Fibroblast of lung (primary cell): ENCODE measurements around the gene TTLL10. TPM values are rescaled to one million over a fixed set of nuclear protein-coding genes. Genes with fewer than 3 reads are reported as not detected.

ENCODE experiments used
- DNase-seq, 2 donors: peaks; one replicate each; pipeline versions ENCODE4 v3.0.0 to v3.0.0-alpha.2; 2010; ENCODE audit warnings: low read depth in 2 of 2
- H2AFZ ChIP-seq: 2 replicates; pipeline ENCODE4 v1.5.1; 2012; ENCODE audit warnings: low read length, control low read depth, inconsistent platforms
- H3K27ac ChIP-seq: 2 replicates; pipeline ENCODE4 v1.5.1; 2011; ENCODE audit warnings: low read length, control low read depth; ENCODE audit not compliant: insufficient read depth
- H3K27me3 ChIP-seq: 2 replicates; pipeline ENCODE4 v1.5.1; 2011; ENCODE audit warnings: mild to moderate bottlenecking, low read length; ENCODE audit not compliant: control insufficient read depth, insufficient read depth
- H3K36me3 ChIP-seq: 2 replicates; pipeline ENCODE4 v1.5.1; 2011; ENCODE audit warnings: low read length; ENCODE audit not compliant: control insufficient read depth, insufficient read depth
- H3K4me1 ChIP-seq: 2 replicates; pipeline ENCODE4 v1.5.1; 2011; ENCODE audit warnings: low read length; ENCODE audit not compliant: control insufficient read depth, insufficient read depth; ENCODE audit errors: extremely low read depth
- H3K4me2 ChIP-seq: 2 replicates; pipeline ENCODE4 v1.5.1; 2011; ENCODE audit warnings: low read length, control low read depth; ENCODE audit not compliant: insufficient read depth; ENCODE audit errors: extremely low read depth
- H3K4me3 ChIP-seq, 4 experiments: fragments of 200-600 bp in 1 of 4; sonication (generic) in 1 of 4; replicated peaks in 1 of 4; 2 replicates each; pipeline ENCODE4 v1.5.1; 2011 to 2016; ENCODE audit warnings: low read length in 4 of 4, low read depth in 3 of 4, mild to moderate bottlenecking in 3 of 4, control low read depth in 2 of 4, inconsistent platforms in 1 of 4, mixed read lengths in 1 of 4; ENCODE audit not compliant: insufficient read depth in 1 of 4; ENCODE audit errors: control extremely low read depth in 1 of 4
- H3K79me2 ChIP-seq: 2 replicates; pipeline ENCODE4 v1.5.1; 2012; ENCODE audit warnings: mild to moderate bottlenecking, low read length, inconsistent platforms; ENCODE audit not compliant: control insufficient read depth, insufficient read depth
- H3K9ac ChIP-seq: 2 replicates; pipeline ENCODE4 v1.5.1; 2011; ENCODE audit warnings: mild to moderate bottlenecking, low read length, control low read depth; ENCODE audit not compliant: insufficient read depth
- H3K9me3 ChIP-seq: 2 replicates; pipeline ENCODE4 v1.5.1; 2012; ENCODE audit warnings: low read depth, low read length; ENCODE audit not compliant: control insufficient read depth, insufficient read depth
- H4K20me1 ChIP-seq: 2 replicates; pipeline ENCODE4 v1.5.1; 2011; ENCODE audit warnings: low read length; ENCODE audit not compliant: control insufficient read depth, insufficient read depth; ENCODE audit errors: extremely low read depth
- EZH2 ChIP-seq: IDR thresholded peaks from 2 replicates; pipeline ENCODE4 v1.5.1; 2012; ENCODE audit warnings: low read length, control low read depth, mild to moderate bottlenecking; ENCODE audit errors: missing control alignments
- polyA plus RNA-seq, 2 donors: library from polyadenylated mRNA; depleted of rRNA in 1 of 2; stranded (reverse) in 1 of 2; unstranded in 1 of 2; fragments of >200 nt; gene quantifications; 2 replicates each; pipeline ENCODE4 v1.2.1, GENCODE V29; 2011 to 2012; ENCODE audit warnings: missing spikeins in 1 of 2
- total RNA-seq: library from RNA; depleted of rRNA; stranded (reverse); fragments of >200 nt; gene quantifications from 2 replicates; pipeline ENCODE4 v1.2.1, GENCODE V29; 2014
- TF ChIP-seq, protein P1 (sequence below), 2 donors: IDR thresholded peaks in 1 of 2; conservative IDR thresholded peaks in 1 of 2; 1 replicate in 1 of 2; 2 replicates in 1 of 2; pipeline ENCODE4 v1.5.1; 2011 to 2012; ENCODE audit warnings: low read length in 2 of 2, control low read depth in 1 of 2, inconsistent platforms in 1 of 2, low read depth in 1 of 2, mild to moderate bottlenecking in 1 of 2

TTLL10 gene
- total and polyA plus RNA-seq, 2 donors (not counting 1 experiment from before 2014, with no cell fraction given): not detected

DNA sequence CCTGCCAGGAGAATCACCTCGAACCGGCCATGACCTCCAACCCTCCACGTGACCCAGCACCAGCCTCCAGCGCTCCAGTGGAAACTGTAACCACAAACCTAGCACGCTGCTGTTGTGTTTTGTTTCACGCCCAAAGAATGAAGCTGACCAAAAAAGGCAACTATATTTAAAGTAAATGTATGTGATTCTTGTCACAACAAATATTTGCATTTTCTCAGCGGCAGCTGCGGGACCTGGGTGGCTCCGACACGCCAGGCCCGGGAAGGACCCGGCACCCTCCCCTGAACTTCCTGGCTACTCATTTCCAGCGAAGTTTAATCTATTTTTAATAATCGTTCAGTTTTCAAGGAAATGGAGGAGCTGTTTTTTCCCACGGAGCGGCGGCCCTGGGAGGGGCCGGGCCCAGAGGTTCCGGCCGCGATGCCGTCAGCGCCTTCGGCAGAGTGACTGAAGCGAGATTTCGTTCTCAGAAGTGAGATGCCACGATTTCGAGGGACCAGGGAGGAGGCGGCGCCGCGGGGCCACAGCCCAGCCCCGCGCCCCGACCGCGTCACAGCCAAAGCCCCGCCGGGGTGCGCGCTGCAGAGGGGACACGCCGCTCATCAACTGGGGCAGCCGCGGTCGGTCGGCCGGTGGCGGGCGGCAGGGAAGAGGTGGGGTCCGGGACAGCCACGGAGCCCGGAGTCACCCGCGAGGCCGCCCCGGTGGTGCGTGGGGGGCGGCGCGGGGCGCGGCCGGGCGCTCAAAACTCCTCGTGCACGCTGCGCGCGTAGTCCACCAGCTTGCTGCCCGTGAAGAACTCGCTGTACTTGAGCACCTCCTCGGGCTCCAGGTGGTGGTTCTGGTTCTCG, 43.3 kb downstream of the TTLL10 start:
- Histone ChIP-seq H3K4me2 (no peak overlapping the region), H3K27me3 (no peaks in the 10 kb centered on the region), H3K9ac (no peak overlapping the region), H3K36me3 (peaks cover 28% of the 10 kb centered on the region), H4K20me1 (no peaks in the 10 kb centered on the region), H2AFZ (no peak overlapping the region), H3K27ac (no peak overlapping the region), H3K4me1 (no peaks in the 10 kb centered on the region), H3K9me3 (no peaks in the 10 kb centered on the region), H3K4me3 (no peak overlapping the region), H3K79me2 (no peaks in the 10 kb centered on the region)
- DNase-seq: no peak
- no peak for TF ChIP-seq EZH2
- TF ChIP-seq, protein P1, sequence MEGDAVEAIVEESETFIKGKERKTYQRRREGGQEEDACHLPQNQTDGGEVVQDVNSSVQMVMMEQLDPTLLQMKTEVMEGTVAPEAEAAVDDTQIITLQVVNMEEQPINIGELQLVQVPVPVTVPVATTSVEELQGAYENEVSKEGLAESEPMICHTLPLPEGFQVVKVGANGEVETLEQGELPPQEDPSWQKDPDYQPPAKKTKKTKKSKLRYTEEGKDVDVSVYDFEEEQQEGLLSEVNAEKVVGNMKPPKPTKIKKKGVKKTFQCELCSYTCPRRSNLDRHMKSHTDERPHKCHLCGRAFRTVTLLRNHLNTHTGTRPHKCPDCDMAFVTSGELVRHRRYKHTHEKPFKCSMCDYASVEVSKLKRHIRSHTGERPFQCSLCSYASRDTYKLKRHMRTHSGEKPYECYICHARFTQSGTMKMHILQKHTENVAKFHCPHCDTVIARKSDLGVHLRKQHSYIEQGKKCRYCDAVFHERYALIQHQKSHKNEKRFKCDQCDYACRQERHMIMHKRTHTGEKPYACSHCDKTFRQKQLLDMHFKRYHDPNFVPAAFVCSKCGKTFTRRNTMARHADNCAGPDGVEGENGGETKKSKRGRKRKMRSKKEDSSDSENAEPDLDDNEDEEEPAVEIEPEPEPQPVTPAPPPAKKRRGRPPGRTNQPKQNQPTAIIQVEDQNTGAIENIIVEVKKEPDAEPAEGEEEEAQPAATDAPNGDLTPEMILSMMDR (conservative IDR thresholded peaks at IDR 0.05 in 1 of 2, IDR thresholded peaks at IDR 0.05 in 1 of 2; ENCODE audit: low read depth in 1 of 2, low read length in 2 of 2): no peak

- Histone ChIP-seq H2AFZ (no peak overlapping the region), H3K9ac (no peak overlapping the region), H3K4me3 (no peak overlapping the region), H3K36me3 (peaks cover 34% of the 10 kb centered on the region), H3K4me1 (no peaks in the 10 kb centered on the region), H3K27me3 (no peaks in the 10 kb centered on the region), H4K20me1 (no peaks in the 10 kb centered on the region), H3K79me2 (no peaks in the 10 kb centered on the region), H3K27ac (no peak overlapping the region), H3K4me2 (no peak overlapping the region), H3K9me3 (no peaks in the 10 kb centered on the region)
- DNase-seq: no peak
- TF ChIP-seq, protein P1 (conservative IDR thresholded peaks at IDR 0.05 in 1 of 2, IDR thresholded peaks at IDR 0.05 in 1 of 2; ENCODE audit: low read depth in 1 of 2, low read length in 2 of 2): no peak
- no peak for TF ChIP-seq EZH2
Observed at GRCh38 chr1:1217621-1218523, 44.2 kb downstream of the TTLL10 start.
